Hepatocyte (in vitro differentiated cells): ENCODE measurements around the gene ITPR1. TPM values are rescaled to one million over a fixed set of nuclear protein-coding genes. Genes with fewer than 3 reads are reported as not detected.
A peak's percentile ranks its signal among the peaks of the same experiment; 100 is the strongest.

Source experiments
- DNase-seq: peaks from one replicate; pipeline ENCODE4 v3.0.0-alpha.2; 2016; ENCODE audit warnings: low spot score
- H2AFZ ChIP-seq: fragments of 200-600 bp; sonication (generic); 2 replicates; pipeline ENCODE4 v1.6.0; 2016; ENCODE audit warnings: antibody characterized with exemption, mild to moderate bottlenecking
- H3K27ac ChIP-seq: fragments of 200-600 bp; sonication (generic); 2 replicates; pipeline ENCODE4 v1.5.1; 2016; ENCODE audit warnings: mild to moderate bottlenecking
- H3K27me3 ChIP-seq: fragments of 200-600 bp; sonication (generic); 2 replicates; pipeline ENCODE4 v1.6.1; 2016
- H3K36me3 ChIP-seq: fragments of 200-600 bp; sonication (generic); replicated peaks from 2 replicates; pipeline ENCODE4 v1.5.1; 2016; ENCODE audit warnings: low read depth; ENCODE audit not compliant: insufficient read depth
- H3K4me1 ChIP-seq: fragments of 200-600 bp; sonication (generic); 2 replicates; pipeline ENCODE4 v1.5.1; 2016; ENCODE audit warnings: mild to moderate bottlenecking, moderate library complexity; ENCODE audit not compliant: insufficient read depth
- H3K4me2 ChIP-seq: fragments of 200-600 bp; sonication (generic); 2 replicates; pipeline ENCODE4 v1.6.0; 2016
- H3K4me3 ChIP-seq: fragments of 200-600 bp; sonication (generic); 2 replicates; pipeline ENCODE4 v1.5.1; 2016; ENCODE audit warnings: mild to moderate bottlenecking
- H3K79me2 ChIP-seq: fragments of 200-600 bp; sonication (generic); 2 replicates; pipeline ENCODE4 v1.6.0; 2017; ENCODE audit warnings: mild to moderate bottlenecking
- H3K9me2 ChIP-seq: fragments of 200-600 bp; sonication (generic); replicated peaks from 2 replicates; pipeline ENCODE4 v1.6.0; 2017; ENCODE audit warnings: mild to moderate bottlenecking; ENCODE audit not compliant: insufficient read depth
- H3K9me3 ChIP-seq: fragments of 200-600 bp; sonication (generic); 2 replicates; pipeline ENCODE4 v1.5.1; 2016; ENCODE audit warnings: low read depth, mild to moderate bottlenecking
- H4K20me1 ChIP-seq: fragments of 200-600 bp; sonication (generic); 2 replicates; pipeline ENCODE4 v1.6.0; 2016; ENCODE audit warnings: mild to moderate bottlenecking; ENCODE audit not compliant: insufficient read depth, poor library complexity, severe bottlenecking
- CTCF ChIP-seq: fragments of 200-600 bp; sonication (generic); IDR thresholded peaks from 2 replicates; pipeline ENCODE4 v1.5.1; 2016; ENCODE audit warnings: antibody characterized with exemption, mild to moderate bottlenecking; ENCODE audit not compliant: poor library complexity
- EZH2 ChIP-seq: fragments of 200-600 bp; sonication (generic); IDR thresholded peaks from 2 replicates; pipeline ENCODE4 v1.6.1; 2016; ENCODE audit warnings: antibody characterized with exemption, mild to moderate bottlenecking, borderline replicate concordance
- EZH2phosphoT487 ChIP-seq: fragments of 200-600 bp; sonication (generic); IDR thresholded peaks from one replicate; pipeline ENCODE4 v1.6.1; 2018; ENCODE audit warnings: antibody characterized with exemption, mild to moderate bottlenecking, low read depth, moderate library complexity; ENCODE audit not compliant: unreplicated experiment, severe bottlenecking
- WGBS: methylation state at CpG from one replicate; pipeline ENCODE4 v1.1.6; 2016; ENCODE audit warnings: low lambda C conversion rate; ENCODE audit errors: missing lambda C conversion rate; 5-methylcytosine and 5-hydroxymethylcytosine counted together
- polyA plus RNA-seq: library from polyadenylated mRNA; unstranded; fragments of >200 nt; fragmentation: Nextera tagmentation; extraction: Ambion mirVana; gene quantifications from 2 replicates; pipeline ENCODE4 v1.2.1, GENCODE V29; 2016
- total RNA-seq: library from RNA; depleted of rRNA; stranded (reverse); fragments of >200 nt; gene quantifications from 2 replicates; pipeline ENCODE4 v1.2.3, GENCODE V29; 2014

Gene ITPR1
- total and polyA plus RNA-seq, 2 experiments from 2014 or later = 46.8 to 90.8 TPM

- H3K9me3 ChIP-seq = no peaks in the 10 kb centered on the region
- H3K4me1 ChIP-seq = peaks cover 28% of the 10 kb centered on the region
- no peaks in the 10 kb centered on the region for H4K20me1 ChIP-seq
- H2AFZ ChIP-seq = no peak overlapping the region
- DNase-seq = no peak
- no peak overlapping the region for H3K4me3 ChIP-seq
- TF ChIP-seq EZH2phosphoT487 (no peak), EZH2 (no peak), CTCF (no peak)
- H3K36me3 ChIP-seq = no peaks in the 10 kb centered on the region
- no peak overlapping the region for H3K4me2 ChIP-seq
- H3K27me3 ChIP-seq = no peaks in the 10 kb centered on the region
- H3K27ac ChIP-seq = no peak overlapping the region
- WGBS = 89% methylated on average over 7 of the region's 7 CpGs
- peaks cover 26% of the 10 kb centered on the region for H3K79me2 ChIP-seq
- H3K9me2 ChIP-seq = no peaks in the 10 kb centered on the region
Measured at GRCh38 chr3:4529876-4530588, 36.9 kb downstream of the ITPR1 start.

- H4K20me1 ChIP-seq = no peaks in the 10 kb centered on the region
- no peak overlapping the region for H2AFZ ChIP-seq
- no peaks in the 10 kb centered on the region for H3K36me3 ChIP-seq
- peaks cover 28% of the 10 kb centered on the region for H3K4me1 ChIP-seq
- no peak overlapping the region for H3K4me2 ChIP-seq
- peak; percentile 46 for DNase-seq
- no peak overlapping the region for H3K4me3 ChIP-seq
- no peak for TF ChIP-seq CTCF
- no peak for TF ChIP-seq EZH2phosphoT487
- no peak for TF ChIP-seq EZH2
- H3K79me2 ChIP-seq = peaks cover 27% of the 10 kb centered on the region
- no peaks in the 10 kb centered on the region for H3K9me2 ChIP-seq
- H3K27me3 ChIP-seq = no peaks in the 10 kb centered on the region
- H3K27ac ChIP-seq = no peak overlapping the region
- no peaks in the 10 kb centered on the region for H3K9me3 ChIP-seq
Measured at GRCh38 chr3:4531478-4532025, 38.4 kb downstream of the ITPR1 start.

DNA sequence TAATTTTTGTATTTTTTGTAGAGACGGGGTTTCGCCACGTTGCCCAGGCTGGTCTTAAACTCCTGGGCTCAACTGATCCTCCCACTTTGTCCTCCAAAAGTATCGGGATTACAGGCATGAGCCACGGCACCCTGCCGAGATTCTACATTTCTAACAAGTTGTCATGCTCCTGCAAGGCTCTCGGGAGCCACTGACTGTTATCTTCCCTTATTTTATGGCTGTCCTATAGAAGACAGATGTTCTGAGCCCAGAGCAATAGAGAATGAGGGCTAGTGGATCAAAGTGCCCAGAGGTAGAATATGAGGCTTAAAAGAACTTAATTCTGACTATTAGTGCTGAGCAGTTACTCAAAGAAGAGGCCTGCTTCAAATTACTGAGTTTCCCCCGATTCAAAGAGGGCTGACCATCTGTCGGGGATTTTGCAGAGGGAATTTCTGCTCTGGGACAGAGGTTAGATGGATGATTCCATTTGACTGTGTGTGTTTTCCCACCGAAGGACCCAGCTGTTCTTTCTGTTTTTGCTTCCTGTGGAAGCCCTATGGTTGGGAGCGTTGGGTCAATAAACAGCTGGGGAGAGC is 39.5 kb downstream of the ITPR1 start:
- no peaks in the 10 kb centered on the region for H3K36me3 ChIP-seq
- H3K9me2 ChIP-seq = no peaks in the 10 kb centered on the region
- DNase-seq = no peak
- 54% methylated on average over 11 of the region's 11 CpGs for WGBS
- H4K20me1 ChIP-seq = no peaks in the 10 kb centered on the region
- peaks cover 29% of the 10 kb centered on the region for H3K79me2 ChIP-seq
- H3K4me3 ChIP-seq = no peak overlapping the region
- peak overlapping the region; percentile 37 for H3K27ac ChIP-seq
- TF ChIP-seq EZH2phosphoT487 (no peak), CTCF (no peak), EZH2 (no peak)
- no peaks in the 10 kb centered on the region for H3K9me3 ChIP-seq
- no peak overlapping the region for H2AFZ ChIP-seq
- H3K27me3 ChIP-seq = no peaks in the 10 kb centered on the region
- H3K4me2 ChIP-seq = peak overlapping the region; percentile 58
- H3K4me1 ChIP-seq = peaks cover 28% of the 10 kb centered on the region
